HepG2 (cell line): ENCODE data around the gene ZSCAN21. TPM values are rescaled to one million over a fixed set of nuclear protein-coding genes. Genes with fewer than 3 reads are reported as not detected.

Experiments used
- ATAC-seq: fragments of 200-7000 bp; cut with Tn5 transposase; 3 replicates; pipeline ENCODE4 v1.9.1; 2020; ENCODE audit warnings: mild to moderate bottlenecking, moderate library complexity
- BruUV-seq: library from RNA; stranded (reverse); fragments of 400-500 nt; replicated peaks from 2 replicates; lab custom pipeline; 2021; lab: Mats Ljungman, UMichigan
- CTCF ChIA-PET: fragments of 300-600 bp; formaldehyde crosslinking; extraction: SDS; loops from one replicate; lab custom pipeline; 2021; ENCODE audit warnings: low total read pairs, inconsistent platforms, low intra/inter-chr PET ratio; lab: Yijun Ruan, JAX
- POLR2A ChIA-PET: fragments of 350-600 bp; sonication (Branson Sonifier 250); formaldehyde crosslinking; loops from one replicate; lab custom pipeline; 2020; ENCODE audit warnings: antibody characterized with exemption, inconsistent platforms; lab: Yijun Ruan, JAX
- DNase-seq: peaks from one replicate; pipeline ENCODE4 v3.0.0-alpha.2; 2015; ENCODE audit warnings: low spot score
- FAIRE-seq: peaks from 3 replicates; lab custom pipeline; 2011; peaks lifted over from hg19 to GRCh38; lab: Jason Lieb, UNC
- H2AFZ ChIP-seq: one replicate; pipeline ENCODE4 v1.6.1; 2011; ENCODE audit warnings: low read length, inconsistent platforms
- H3K27ac ChIP-seq: fragments of 300-600 bp; 3 replicates; pipeline ENCODE4 v1.8.0; 2011; ENCODE audit warnings: mixed run types, mild to moderate bottlenecking, mixed read lengths, low read length, inconsistent platforms; ENCODE audit not compliant: insufficient read depth; ENCODE audit errors: extremely low read length
- H3K27me3 ChIP-seq, 2 experiments: fragments of 200-600 bp in 1 of 2; 2 replicates in 1 of 2; 3 replicates in 1 of 2; pipeline versions ENCODE4 v1.6.0 to v1.8.0; 2011; ENCODE audit warnings: low read length in 2 of 2, mild to moderate bottlenecking in 2 of 2, moderate library complexity in 2 of 2, inconsistent platforms in 1 of 2; ENCODE audit not compliant: insufficient read depth in 2 of 2, control insufficient read depth in 1 of 2
- H3K36me3 ChIP-seq, 2 experiments: fragments of 200-600 bp in 1 of 2; replicated peaks in 1 of 2; 2 replicates in 1 of 2; 3 replicates in 1 of 2; pipeline versions ENCODE4 v1.5.1 to v1.8.0; 2011; ENCODE audit warnings: low read length in 2 of 2, inconsistent platforms in 1 of 2; ENCODE audit not compliant: insufficient read depth in 2 of 2, control insufficient read depth in 1 of 2
- H3K4me1 ChIP-seq: 2 replicates; pipeline ENCODE4 v1.5.1; 2012; ENCODE audit warnings: low read length, inconsistent platforms; ENCODE audit not compliant: insufficient read depth
- H3K4me2 ChIP-seq: 2 replicates; pipeline ENCODE4 v1.6.0; 2011; ENCODE audit warnings: low read depth, low read length, inconsistent platforms
- H3K4me3 ChIP-seq, 3 experiments: fragments of 200-600 bp in 1 of 3; sonication (generic), shearing (Covaris generic) in 1 of 3; replicated peaks in 1 of 3; 2 replicates each; pipeline ENCODE4 v1.5.1; 2011 to 2016; ENCODE audit warnings: low read length in 3 of 3, inconsistent platforms in 2 of 3, low read depth in 2 of 3, mild to moderate bottlenecking in 2 of 3, control low read depth in 1 of 3, mixed read lengths in 1 of 3; ENCODE audit not compliant: insufficient read depth in 1 of 3
- H3K79me2 ChIP-seq: one replicate; pipeline ENCODE4 v1.6.1; 2011; ENCODE audit warnings: low read length, inconsistent platforms; ENCODE audit not compliant: insufficient read depth
- H3K9ac ChIP-seq: 2 replicates; pipeline ENCODE4 v1.6.0; 2011; ENCODE audit warnings: mild to moderate bottlenecking, low read depth, low read length, inconsistent platforms; ENCODE audit not compliant: insufficient read depth
- H3K9me3 ChIP-seq: 2 replicates; pipeline ENCODE4 v1.5.1; 2012; ENCODE audit warnings: mild to moderate bottlenecking, low read length
- H4K20me1 ChIP-seq: 2 replicates; pipeline ENCODE4 v1.6.0; 2011; ENCODE audit warnings: inconsistent platforms, mild to moderate bottlenecking, low read length, moderate library complexity; ENCODE audit not compliant: insufficient read depth
- AGO2 ChIP-seq: fragments of 200-400 bp; formaldehyde crosslinking; optimal IDR thresholded peaks from 2 replicates; pipeline ENCODE3; 2017; ENCODE audit warnings: mild to moderate bottlenecking, low read depth, low read length, moderate library complexity
- EEA1 ChIP-seq: sonication (generic); formaldehyde crosslinking; IDR thresholded peaks from 2 replicates; pipeline ENCODE4 v1.5.1; 2020; ENCODE audit warnings: mild to moderate bottlenecking, missing genetic modification reagents, borderline replicate concordance
- GFI1 ChIP-seq: sonication (generic); formaldehyde crosslinking; IDR thresholded peaks from 2 replicates; pipeline ENCODE4 v1.5.0; 2020; ENCODE audit warnings: missing genetic modification reagents, mild to moderate bottlenecking, borderline replicate concordance
- MAFF ChIP-seq: IDR thresholded peaks from 2 replicates; pipeline ENCODE4 v1.6.1; 2011; ENCODE audit warnings: low read depth, low read length, improper control_type of control experiment
- MAFK ChIP-seq, 2 experiments: IDR thresholded peaks in 1 of 2; conservative IDR thresholded peaks in 1 of 2; 2 replicates each; pipeline ENCODE4 v1.6.1; 2011; ENCODE audit warnings: improper control_type of control experiment in 2 of 2, low read length in 2 of 2
- NAIF1 ChIP-seq: sonication (generic); formaldehyde crosslinking; IDR thresholded peaks from 2 replicates; pipeline ENCODE4 v1.5.0; 2020; ENCODE audit warnings: mild to moderate bottlenecking, missing genetic modification reagents, borderline replicate concordance
- POLR2A ChIP-seq, 2 experiments: IDR thresholded peaks; 2 replicates each; pipeline ENCODE4 v1.6.1; 2011; ENCODE audit warnings: low read depth in 2 of 2, low read length in 2 of 2, mild to moderate bottlenecking in 1 of 2, moderate library complexity in 1 of 2; ENCODE audit not compliant: insufficient read depth in 1 of 2
- POLR2G ChIP-seq: fragments of 200-400 bp; formaldehyde crosslinking; IDR thresholded peaks from 2 replicates; pipeline ENCODE4 v1.6.1; 2018; ENCODE audit warnings: mild to moderate bottlenecking, low read depth, low read length, moderate library complexity
- SIN3B ChIP-seq: fragments of 150-350 bp; IDR thresholded peaks from 2 replicates; pipeline ENCODE4 v1.6.1; 2014; ENCODE audit warnings: low read length
- SMC3 ChIP-seq: IDR thresholded peaks from 2 replicates; pipeline ENCODE4 v1.6.1; 2011; ENCODE audit warnings: low read length, improper control_type of control experiment
- ZBTB39 ChIP-seq: sonication (generic); formaldehyde crosslinking; IDR thresholded peaks from 2 replicates; pipeline ENCODE4 v1.5.0; 2020; ENCODE audit warnings: missing genetic modification reagents
- ZBTB42 ChIP-seq: sonication (generic); formaldehyde crosslinking; IDR thresholded peaks from 2 replicates; pipeline ENCODE4 v1.5.0; 2020; ENCODE audit warnings: mild to moderate bottlenecking, missing genetic modification reagents
- ZNF318 ChIP-seq: sonication (generic); formaldehyde crosslinking; IDR thresholded peaks from 2 replicates; pipeline ENCODE4 v1.4.0; 2020; ENCODE audit warnings: mild to moderate bottlenecking, missing genetic modification reagents
- ZNF557 ChIP-seq: sonication (generic); formaldehyde crosslinking; IDR thresholded peaks from 2 replicates; pipeline ENCODE4 v1.4.0; 2020; ENCODE audit warnings: missing genetic modification reagents
- ZNF678 ChIP-seq: sonication (generic); formaldehyde crosslinking; IDR thresholded peaks from 2 replicates; pipeline ENCODE4 v1.4.0; 2020; ENCODE audit warnings: mild to moderate bottlenecking, missing genetic modification reagents
- ZNF773 ChIP-seq: sonication (generic); formaldehyde crosslinking; IDR thresholded peaks from 2 replicates; pipeline ENCODE4 v1.4.0; 2020; ENCODE audit warnings: missing genetic modification reagents, borderline replicate concordance
- WGBS: methylation state at CpG from one replicate; pipeline ENCODE4 v1.1.6; 2017; ENCODE audit warnings: low lambda C conversion rate; 5-methylcytosine and 5-hydroxymethylcytosine counted together
- in situ Hi-C: cut with HindIII; loops from 2 replicates; pipeline ENCODE4 v1.10.0; 2017; ENCODE audit warnings: low pct_unique_long_range_greater_than_20kb; ENCODE audit not compliant: extremely low pct_ligation_motif_present
- intact Hi-C: fragments of 100-400 bp; cut with micrococcal nuclease; formaldehyde crosslinking; loops from one replicate; pipeline ENCODE4 v1.10.0; 2022; ENCODE audit not compliant: unreplicated experiment
- polyA plus RNA-seq, 8 experiments: library from polyadenylated mRNA; depleted of rRNA in 3 of 8; stranded (reverse) in 7 of 8; unstranded in 1 of 8; fragments of >200 nt; fragmentation: Illumina TruSeq in 4 of 8; extraction: Trizol in 4 of 8; gene quantifications; 2 replicates each; pipeline versions ENCODE4 v1.2.1 to v1.2.3, GENCODE V29; 2011 to 2016; ENCODE audit warnings: low read depth in 4 of 8, missing spikeins in 1 of 8, mixed read lengths in 1 of 8; ENCODE audit not compliant: insufficient read depth in 1 of 8
- total RNA-seq, 5 experiments: library from RNA; depleted of rRNA; stranded (reverse); fragments of >200 nt; fragmentation: Illumina TruSeq; extraction: Trizol; gene quantifications; 2 replicates each; pipeline ENCODE4 v1.2.3, GENCODE V29; 2016; ENCODE audit warnings: low read depth in 1 of 5

Gene ZSCAN21
- total and polyA plus RNA-seq, 2 of the 13 experiments (the other 11 are each of a cell fraction or from before 2014, with no cell fraction given): 7.0 to 10.0 TPM

GRCh38 chr7:100093925-100094486 lies 44.4 kb downstream of the ZSCAN21 start:
- in situ Hi-C loops: no loop called here
- CTCF ChIA-PET: no interaction called here
- no peak for DNase-seq
- intact Hi-C loops: no loop called here
- Histone ChIP-seq H3K79me2 (peaks cover 16% of the 10 kb centered on the region), H3K4me1 (peaks cover 32% of the 10 kb centered on the region), H4K20me1 (no peaks in the 10 kb centered on the region), H3K27me3 (no peaks in the 10 kb centered on the region; a peak in 1 of 5 replicates), H3K36me3 (peaks cover 53 to 85% of the 10 kb centered on the region in 2 experiments), H3K27ac (peak overlapping the region; percentile 1), H3K9ac (no peak overlapping the region), H3K4me2 (no peak overlapping the region), H2AFZ (no peak overlapping the region), H3K4me3 (no peak overlapping the region), H3K9me3 (no peaks in the 10 kb centered on the region)
- no peak for FAIRE-seq
- POLR2A ChIA-PET: no interaction called here
- ATAC-seq: no peak
- no TSS peak for BruUV-seq
- WGBS: 95% methylated on average over 16 of the region's 16 CpGs
- TF ChIP-seq ZNF773: no peak
- peak; percentile 93 to 97 for TF ChIP-seq MAFK (conservative IDR thresholded peaks at IDR 0.05 in 1 of 2, IDR thresholded peaks at IDR 0.05 in 1 of 2; ENCODE audit: low read length in 2 of 2)
- TF ChIP-seq POLR2A (IDR thresholded peaks at IDR 0.05; ENCODE audit: insufficient read depth in 1 of 2, low read depth in 2 of 2, low read length in 2 of 2): peak in 1 of 2 experiments; percentile 58; a peak in 3 of 4 replicates
- no peak for TF ChIP-seq GFI1 (CRISPR knock-in tag)
- peak; percentile 49; the same call in 1 of the 2 replicates for TF ChIP-seq POLR2G
- TF ChIP-seq ZBTB39 (CRISPR knock-in tag): no peak
- TF ChIP-seq MAFF: peak; percentile 96
- TF ChIP-seq ZNF678 (CRISPR knock-in tag): no peak
- no peak for TF ChIP-seq ZNF557
- TF ChIP-seq EEA1 (CRISPR knock-in tag): no peak
- no peak for TF ChIP-seq ZBTB42 (CRISPR knock-in tag)
- no peak for TF ChIP-seq ZNF318 (CRISPR knock-in tag)
- TF ChIP-seq AGO2: peak; percentile 84
- TF ChIP-seq SIN3B: no peak
- TF ChIP-seq NAIF1 (CRISPR knock-in tag): no peak
- TF ChIP-seq SMC3: no peak
